ENCODE measurements around the gene CEP72. TPM values are rescaled to one million over a fixed set of nuclear protein-coding genes. Genes with fewer than 3 reads are reported as not detected.

Gene CEP72
- total RNA-seq, 2 donors from 2014 or later = 3.8 to 21.0 TPM

DNA sequence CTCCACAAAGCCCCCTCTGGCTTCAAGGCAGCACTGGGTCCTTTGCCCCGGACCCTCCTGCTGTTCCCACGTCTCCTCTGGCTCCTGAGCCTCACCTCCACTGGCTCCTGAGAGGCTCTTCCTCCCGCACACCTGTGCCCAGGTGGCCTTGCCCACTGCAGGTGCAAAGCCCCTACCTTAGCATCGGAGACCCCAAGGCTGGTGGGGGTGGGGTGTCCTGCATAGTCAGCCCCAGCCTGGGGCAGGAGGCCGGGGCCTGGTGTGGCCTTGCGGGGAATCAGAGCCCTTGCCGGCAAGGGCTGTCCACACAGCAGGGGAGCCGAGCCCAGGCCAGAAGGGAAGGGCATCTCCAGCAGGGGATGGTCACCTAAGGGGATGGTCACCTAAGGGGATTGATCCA, 41.3 kb upstream of the CEP72 start:
- TF ChIP-seq, protein P1, sequence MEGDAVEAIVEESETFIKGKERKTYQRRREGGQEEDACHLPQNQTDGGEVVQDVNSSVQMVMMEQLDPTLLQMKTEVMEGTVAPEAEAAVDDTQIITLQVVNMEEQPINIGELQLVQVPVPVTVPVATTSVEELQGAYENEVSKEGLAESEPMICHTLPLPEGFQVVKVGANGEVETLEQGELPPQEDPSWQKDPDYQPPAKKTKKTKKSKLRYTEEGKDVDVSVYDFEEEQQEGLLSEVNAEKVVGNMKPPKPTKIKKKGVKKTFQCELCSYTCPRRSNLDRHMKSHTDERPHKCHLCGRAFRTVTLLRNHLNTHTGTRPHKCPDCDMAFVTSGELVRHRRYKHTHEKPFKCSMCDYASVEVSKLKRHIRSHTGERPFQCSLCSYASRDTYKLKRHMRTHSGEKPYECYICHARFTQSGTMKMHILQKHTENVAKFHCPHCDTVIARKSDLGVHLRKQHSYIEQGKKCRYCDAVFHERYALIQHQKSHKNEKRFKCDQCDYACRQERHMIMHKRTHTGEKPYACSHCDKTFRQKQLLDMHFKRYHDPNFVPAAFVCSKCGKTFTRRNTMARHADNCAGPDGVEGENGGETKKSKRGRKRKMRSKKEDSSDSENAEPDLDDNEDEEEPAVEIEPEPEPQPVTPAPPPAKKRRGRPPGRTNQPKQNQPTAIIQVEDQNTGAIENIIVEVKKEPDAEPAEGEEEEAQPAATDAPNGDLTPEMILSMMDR (IDR thresholded peaks at IDR 0.05) = no peak
- no peak overlapping the region for H3K27ac ChIP-seq
- H3K4me3 ChIP-seq = no peak overlapping the region
- DNase-seq = no peak
- peaks cover 3% of the 10 kb centered on the region for H3K27me3 ChIP-seq
- intact Hi-C loops (cut with DNase I) = no loop called here
- H3K9me3 ChIP-seq = no peaks in the 10 kb centered on the region
- no peak overlapping the region for H3K9ac ChIP-seq (ENCODE audit: low read depth in 2 of 2, low read length in 2 of 2)
- H3K36me3 ChIP-seq = no peaks in the 10 kb centered on the region
- H3K4me1 ChIP-seq = no peaks in the 10 kb centered on the region

DNA sequence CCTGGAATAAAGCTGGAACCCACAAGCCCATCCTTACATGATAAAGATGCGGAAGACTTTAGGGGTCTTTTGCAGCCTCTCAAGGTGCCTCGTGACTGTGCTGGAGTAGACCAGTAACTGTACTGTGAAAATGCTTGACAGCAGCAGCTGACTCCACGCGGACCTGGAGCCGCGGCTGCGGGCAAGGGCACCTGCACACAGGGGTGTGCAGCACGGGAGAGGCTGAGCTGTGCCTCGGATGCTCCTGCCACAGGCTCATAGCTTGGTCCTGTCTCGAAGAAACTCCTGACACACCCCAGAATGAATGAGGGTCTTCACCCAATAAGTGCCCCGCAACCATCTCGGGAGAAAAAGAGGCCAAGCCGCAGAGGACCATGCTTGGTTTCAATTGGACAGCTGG, 40.3 kb upstream of the CEP72 start:
- Histone ChIP-seq H3K9me3 (no peaks in the 10 kb centered on the region), H3K27ac (no peak overlapping the region), H3K4me3 (no peak overlapping the region), H3K9ac (ENCODE audit: low read depth in 2 of 2, low read length in 2 of 2) (no peak overlapping the region), H3K27me3 (peaks cover 3% of the 10 kb centered on the region), H3K36me3 (no peaks in the 10 kb centered on the region), H3K4me1 (no peaks in the 10 kb centered on the region)
- intact Hi-C loops (cut with DNase I) = no loop called here
- DNase-seq = no peak
- TF ChIP-seq, protein P1 (IDR thresholded peaks at IDR 0.05) = no peak

DNA sequence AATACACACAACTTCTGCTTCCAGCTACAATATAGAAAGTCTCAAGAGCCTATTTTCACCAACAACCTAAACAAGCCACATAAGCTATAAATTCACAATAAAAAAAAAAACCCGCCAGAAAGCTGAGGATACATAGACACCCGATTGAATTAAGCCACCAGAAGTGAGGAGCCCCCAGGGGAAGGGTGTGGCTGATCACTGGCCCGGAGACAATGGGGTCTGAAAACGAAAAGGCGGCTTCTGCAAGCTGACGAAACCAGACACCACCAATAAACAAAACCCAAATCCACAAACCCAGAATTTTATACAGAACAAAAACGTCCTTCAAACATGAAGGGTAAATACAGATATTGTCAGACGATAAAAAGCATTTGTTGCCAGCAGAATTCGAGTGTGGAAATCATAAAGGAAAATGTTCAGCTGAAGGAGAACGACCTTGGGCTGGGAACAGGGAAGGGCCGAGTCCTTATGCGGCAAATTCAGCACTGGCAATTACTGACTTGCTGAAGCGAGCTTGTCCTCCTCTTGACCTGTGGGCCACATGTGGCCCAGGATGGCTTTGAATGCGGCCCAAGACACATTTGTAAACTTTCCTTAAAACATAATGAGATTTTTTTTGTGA, 39.6 kb upstream of the CEP72 start:
- DNase-seq = no peak
- H3K27me3 ChIP-seq = peaks cover 3% of the 10 kb centered on the region

DNA sequence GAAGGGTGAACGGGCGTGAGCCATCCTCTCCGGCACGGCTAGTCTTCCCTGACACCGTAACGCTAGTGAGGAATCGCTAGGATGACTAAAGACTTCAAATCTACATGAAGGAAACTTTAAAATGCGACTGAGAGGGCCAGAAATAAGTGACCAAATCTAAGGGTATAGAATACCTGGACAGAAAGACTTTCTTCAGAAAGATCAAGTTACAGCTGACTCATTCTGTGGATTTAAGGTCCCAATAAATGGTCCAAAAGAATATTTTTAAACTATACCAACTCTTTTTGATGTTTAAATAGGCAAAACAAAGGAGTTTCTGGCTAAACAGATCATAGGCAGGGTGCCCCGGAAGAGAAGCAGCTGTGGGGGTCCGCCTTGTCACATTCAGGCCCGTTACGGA, 38.9 kb upstream of the CEP72 start:
- no peaks in the 10 kb centered on the region for H3K9me3 ChIP-seq
- DNase-seq = no peak
- no peak overlapping the region for H3K27ac ChIP-seq
- no peak overlapping the region for H3K9ac ChIP-seq (ENCODE audit: low read depth in 2 of 2, low read length in 2 of 2)
- peaks cover 3% of the 10 kb centered on the region for H3K27me3 ChIP-seq
- H3K4me3 ChIP-seq = no peak overlapping the region
- no peaks in the 10 kb centered on the region for H3K4me1 ChIP-seq
- H3K36me3 ChIP-seq = no peaks in the 10 kb centered on the region
- TF ChIP-seq, protein P1 (IDR thresholded peaks at IDR 0.05) = no peak
- intact Hi-C loops (cut with DNase I) = no loop called here

More for the DNA sequence above, 39.6 kb upstream of the CEP72 start:
- no peak overlapping the region for H3K9ac ChIP-seq (ENCODE audit: low read depth in 2 of 2, low read length in 2 of 2)
- H3K36me3 ChIP-seq = no peaks in the 10 kb centered on the region
- no peaks in the 10 kb centered on the region for H3K9me3 ChIP-seq
- intact Hi-C loops (cut with DNase I) = no loop called here
- TF ChIP-seq, protein P1 (IDR thresholded peaks at IDR 0.05) = no peak
- no peak overlapping the region for H3K27ac ChIP-seq
- no peak overlapping the region for H3K4me3 ChIP-seq
- H3K4me1 ChIP-seq = no peaks in the 10 kb centered on the region

DNA sequence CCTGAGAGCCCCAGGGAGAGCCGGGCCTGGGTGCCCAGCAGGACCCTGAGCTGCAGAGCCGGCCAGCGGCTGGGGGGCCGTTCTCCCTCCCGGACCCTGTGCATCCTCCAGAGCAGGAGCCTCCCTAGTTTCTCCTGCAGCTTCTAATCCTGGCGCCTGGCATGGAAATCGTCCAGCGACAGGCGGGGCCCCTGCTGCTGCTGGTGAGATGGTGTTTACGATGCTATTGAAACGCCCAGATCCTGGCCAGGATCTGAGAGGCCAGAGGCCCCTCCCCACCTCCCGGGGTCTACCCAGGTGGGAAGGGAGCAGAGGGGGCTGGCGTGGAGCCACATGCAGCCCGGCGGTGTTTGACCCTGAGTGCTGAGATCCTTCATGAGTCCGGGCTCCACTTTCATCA, 38.2 kb upstream of the CEP72 start:
- Histone ChIP-seq H3K4me1 (no peaks in the 10 kb centered on the region), H3K9ac (ENCODE audit: low read depth in 2 of 2, low read length in 2 of 2) (no peak overlapping the region), H3K27me3 (peaks cover 3% of the 10 kb centered on the region), H3K36me3 (no peaks in the 10 kb centered on the region), H3K27ac (no peak overlapping the region), H3K9me3 (no peaks in the 10 kb centered on the region), H3K4me3 (no peak overlapping the region)
- TF ChIP-seq, protein P1 (IDR thresholded peaks at IDR 0.05) = no peak
- intact Hi-C loops (cut with DNase I) = no loop called here
- DNase-seq = no peak
